OCI-LY3 (cell line): ENCODE measurements around the gene FMN1.

Source experiments
- CTCF ChIP-seq: fragments of 200-600, 300-600 bp; sonication (generic); IDR thresholded peaks from 2 replicates; pipeline ENCODE4 v1.5.1; 2014; ENCODE audit warnings: antibody characterized with exemption, low read length, low read depth
- EZH2phosphoT487 ChIP-seq: fragments of 200-600 bp; shearing (Covaris generic); IDR thresholded peaks from 2 replicates; pipeline ENCODE4 v1.6.1; 2018; ENCODE audit warnings: antibody characterized with exemption, mixed run types, low read depth

DNA sequence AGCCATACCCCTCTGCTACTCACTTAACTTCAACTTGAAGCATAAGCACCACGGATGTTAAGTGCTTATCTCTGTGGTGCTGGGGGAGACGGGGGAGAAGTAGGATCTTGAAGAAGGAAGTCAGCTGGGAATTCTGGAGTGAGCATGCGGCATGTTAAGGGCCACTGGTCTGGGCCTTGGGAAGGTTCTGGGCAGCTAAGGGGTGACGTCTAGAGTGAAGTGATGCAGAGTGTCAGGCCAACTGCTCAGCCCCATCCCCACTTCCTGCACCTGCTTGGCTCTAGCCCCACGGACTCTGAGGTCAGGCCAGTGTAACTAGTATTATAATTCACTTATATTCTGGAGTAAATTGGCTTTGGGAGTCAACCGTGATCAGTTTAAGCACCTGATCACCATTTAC, 228.6 kb downstream of the FMN1 start:
- TF ChIP-seq CTCF (no peak), EZH2phosphoT487 (no peak)
